Measurements from ENCODE around the gene CALCR.

CALCR gene

GRCh38 chr7:93378131-93378760, 196.3 kb downstream of the CALCR start:
- no peak overlapping the region for H3K4me3 Mint-ChIP-seq
- DNase-seq, result no peak
- peaks cover 6% of the 10 kb centered on the region for H3K27me3 Mint-ChIP-seq
- ATAC-seq, result no peak
- H3K9me3 Mint-ChIP-seq, result no peaks in the 10 kb centered on the region
- no peaks in the 10 kb centered on the region for H3K4me1 Mint-ChIP-seq
- no peak overlapping the region for H3K27ac Mint-ChIP-seq
- no peaks in the 10 kb centered on the region for H3K36me3 Mint-ChIP-seq (ENCODE audit: low read depth)

- no peak overlapping the region for H3K4me3 Mint-ChIP-seq
- H3K9me3 Mint-ChIP-seq, result no peaks in the 10 kb centered on the region
- H3K4me1 Mint-ChIP-seq, result no peaks in the 10 kb centered on the region
- ATAC-seq (no peak), DNase-seq (no peak)
- peaks cover 10% of the 10 kb centered on the region for H3K27me3 Mint-ChIP-seq
- H3K36me3 Mint-ChIP-seq (ENCODE audit: low read depth), result no peaks in the 10 kb centered on the region
- no peak overlapping the region for H3K27ac Mint-ChIP-seq
Measured at GRCh38 chr7:93375603-93376002, 198.9 kb downstream of the CALCR start.
